ENCODE measurements around the gene ING5. TPM values are rescaled to one million over a fixed set of nuclear protein-coding genes. Genes with fewer than 3 reads are reported as not detected.

Gene ING5
- total RNA-seq, 1 experiment from 2014 or later, result 53.2 TPM

DNA sequence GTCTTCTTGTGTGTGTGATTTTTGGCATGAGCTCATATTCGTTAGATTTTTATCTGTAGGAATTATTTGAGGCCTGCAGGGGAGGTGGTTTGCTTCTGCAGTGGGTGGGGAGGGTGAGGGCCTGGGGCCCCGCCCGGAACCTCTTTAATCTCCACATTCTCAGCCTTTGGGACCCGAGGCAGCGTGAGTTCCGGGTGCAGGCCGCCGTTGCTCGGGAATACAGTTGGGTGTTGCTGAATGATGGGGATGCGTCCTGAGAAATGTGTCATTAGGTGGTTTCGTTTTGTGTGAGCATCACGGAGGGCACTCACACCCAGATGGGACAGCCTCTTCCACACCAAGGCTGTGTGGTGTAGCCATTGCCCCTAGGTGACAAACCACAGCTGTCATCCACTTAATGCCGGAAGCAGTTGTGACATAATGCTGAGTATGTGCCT, 61.1 kb downstream of the ING5 start:
- Histone ChIP-seq H3K4me1 (peaks cover 13% of the 10 kb centered on the region), H3K9me3 (replicated peaks) (no peaks in the 10 kb centered on the region), H3K27me3 (no peaks in the 10 kb centered on the region), H3K4me3 (peak overlapping the region; percentile 16; the same call in 1 of the 2 replicates), H3K27ac (no peak overlapping the region), H3K36me3 (no peaks in the 10 kb centered on the region)
- peak; percentile 39 to 59 for DNase-seq

DNA sequence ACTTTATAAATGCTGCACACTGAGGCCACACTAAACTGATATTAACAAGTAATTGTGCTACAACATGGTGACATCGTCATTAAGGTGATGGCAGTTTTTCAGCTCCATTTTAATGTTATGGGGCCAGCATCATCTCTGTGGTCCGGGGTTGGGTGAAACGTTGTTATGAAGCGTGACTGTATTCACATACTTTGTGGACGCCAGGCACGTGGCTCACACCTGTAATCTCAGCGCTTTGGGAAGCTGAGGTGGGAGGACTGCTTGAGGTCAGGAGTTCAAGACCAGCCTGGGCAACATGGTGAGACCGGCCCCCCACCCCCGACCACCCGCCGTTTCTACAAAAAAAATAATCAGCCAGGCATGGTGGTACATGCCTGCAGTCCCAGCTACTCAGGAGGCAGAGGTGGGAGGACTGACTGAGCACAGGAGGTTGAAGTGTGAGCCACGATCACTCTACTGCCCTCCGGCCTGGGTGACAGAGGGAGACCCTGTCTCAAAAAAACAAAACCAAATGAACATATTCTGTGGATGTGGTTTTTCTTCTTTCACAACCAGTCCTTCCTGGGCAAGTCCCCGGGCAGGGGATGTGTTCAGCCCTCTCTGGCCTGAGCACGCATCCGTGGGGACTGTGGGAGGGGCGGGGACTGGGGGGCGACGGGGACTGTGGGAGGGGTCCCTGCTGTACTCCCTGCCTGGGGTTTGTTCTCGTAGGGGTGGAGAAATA, 61.9 kb downstream of the ING5 start:
- H3K9me3 ChIP-seq (replicated peaks), result no peaks in the 10 kb centered on the region
- no peak overlapping the region for H3K4me3 ChIP-seq
- no peaks in the 10 kb centered on the region for H3K27me3 ChIP-seq
- no peaks in the 10 kb centered on the region for H3K36me3 ChIP-seq
- peak in 1 of 2 experiments; percentile 27 for DNase-seq
- H3K27ac ChIP-seq, result no peak overlapping the region
- H3K4me1 ChIP-seq, result peaks cover 13% of the 10 kb centered on the region

DNA sequence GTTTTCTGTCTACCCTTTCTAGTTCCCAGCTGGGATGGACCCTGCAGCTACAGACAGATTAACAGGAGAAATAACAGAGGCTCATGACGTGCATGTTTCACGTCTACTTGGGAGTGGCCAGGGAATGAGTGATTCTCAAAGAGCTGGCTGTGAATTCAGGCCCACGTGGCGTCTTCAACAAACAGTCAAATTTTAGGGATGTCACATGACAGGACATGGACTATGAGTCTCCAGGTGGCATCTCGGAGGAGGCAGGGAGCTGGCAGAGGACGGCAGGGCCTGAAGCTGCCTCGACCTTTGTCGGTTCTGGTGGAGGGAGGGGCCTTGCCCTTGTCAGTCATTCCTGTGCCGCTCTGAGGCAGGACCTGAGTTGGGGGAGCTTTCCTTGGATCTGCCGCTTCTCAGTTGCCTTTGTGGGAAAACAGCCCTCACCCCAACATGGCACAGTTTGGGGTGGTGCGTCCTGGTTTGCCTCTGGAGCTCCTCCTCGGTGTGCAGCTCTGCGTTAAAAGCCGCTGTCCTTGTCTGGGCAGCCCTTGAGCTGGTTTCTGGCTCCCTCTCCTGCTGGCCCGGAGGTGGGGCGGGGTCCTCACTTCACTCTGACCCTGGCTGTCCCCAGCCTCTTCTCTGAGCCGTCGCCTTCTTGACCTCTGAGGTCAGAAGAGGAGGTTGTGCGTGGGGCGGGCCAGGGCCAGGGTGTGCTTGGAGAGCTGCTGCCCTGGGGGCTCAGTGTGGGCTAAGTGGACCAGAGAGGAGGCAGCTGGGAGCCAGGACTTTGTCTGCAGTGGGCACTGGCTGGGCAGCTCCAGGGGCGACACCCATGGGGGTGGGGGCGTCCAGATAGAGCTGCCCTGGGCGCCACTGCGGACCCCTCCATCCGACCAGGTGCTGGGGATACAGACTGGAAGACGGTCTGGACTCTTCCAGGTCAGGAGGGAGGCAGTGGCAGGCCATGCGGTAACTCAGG, 62.7 kb downstream of the ING5 start:
- Histone ChIP-seq H3K27ac (no peak overlapping the region), H3K4me3 (no peak overlapping the region), H3K27me3 (no peaks in the 10 kb centered on the region), H3K9me3 (replicated peaks) (no peaks in the 10 kb centered on the region), H3K36me3 (no peaks in the 10 kb centered on the region), H3K4me1 (peaks cover 13% of the 10 kb centered on the region)
- no peak for DNase-seq

DNA sequence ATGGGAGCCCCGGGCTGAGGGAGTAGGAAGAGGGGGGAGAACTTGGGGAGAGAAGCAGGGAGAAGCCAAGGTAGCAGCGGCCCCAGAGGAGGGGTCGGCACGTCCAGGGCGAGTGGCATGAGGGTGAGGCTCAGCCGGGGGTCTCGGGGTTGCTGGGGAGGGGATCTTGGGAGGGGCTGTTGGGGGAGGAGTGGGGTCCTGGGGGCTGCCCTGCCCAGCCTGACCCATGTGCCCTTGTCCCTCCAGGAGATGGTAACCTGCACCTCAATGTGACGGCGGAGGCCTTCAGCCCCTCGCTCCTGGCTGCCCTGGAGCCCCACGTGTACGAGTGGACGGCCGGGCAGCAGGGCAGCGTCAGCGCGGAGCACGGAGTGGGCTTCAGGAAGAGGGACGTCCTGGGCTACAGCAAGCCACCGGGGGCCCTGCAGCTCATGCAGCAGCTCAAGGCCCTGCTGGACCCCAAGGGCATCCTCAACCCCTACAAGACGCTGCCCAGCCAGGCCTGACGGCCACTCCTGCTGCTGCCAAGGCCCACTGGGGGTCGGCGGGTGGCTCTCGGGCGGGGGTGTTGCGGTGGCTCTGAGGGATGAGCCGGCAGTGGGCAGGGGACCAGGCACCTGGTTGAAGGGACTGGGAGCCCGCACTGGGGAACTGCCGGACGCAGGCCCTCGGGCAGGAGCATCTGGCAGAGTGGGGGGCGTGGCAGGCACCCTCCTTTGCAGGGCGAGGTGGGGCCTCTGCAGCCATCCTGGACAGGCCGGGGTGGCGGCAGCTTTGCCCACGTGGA, 65.8 kb downstream of the ING5 start:
- H3K4me3 ChIP-seq, result no peak overlapping the region
- no peaks in the 10 kb centered on the region for H3K9me3 ChIP-seq (replicated peaks)
- H3K27me3 ChIP-seq, result peaks cover 19% of the 10 kb centered on the region
- H3K36me3 ChIP-seq, result no peaks in the 10 kb centered on the region
- peaks cover 13% of the 10 kb centered on the region for H3K4me1 ChIP-seq
- H3K27ac ChIP-seq, result no peak overlapping the region
- DNase-seq, result no peak

DNA sequence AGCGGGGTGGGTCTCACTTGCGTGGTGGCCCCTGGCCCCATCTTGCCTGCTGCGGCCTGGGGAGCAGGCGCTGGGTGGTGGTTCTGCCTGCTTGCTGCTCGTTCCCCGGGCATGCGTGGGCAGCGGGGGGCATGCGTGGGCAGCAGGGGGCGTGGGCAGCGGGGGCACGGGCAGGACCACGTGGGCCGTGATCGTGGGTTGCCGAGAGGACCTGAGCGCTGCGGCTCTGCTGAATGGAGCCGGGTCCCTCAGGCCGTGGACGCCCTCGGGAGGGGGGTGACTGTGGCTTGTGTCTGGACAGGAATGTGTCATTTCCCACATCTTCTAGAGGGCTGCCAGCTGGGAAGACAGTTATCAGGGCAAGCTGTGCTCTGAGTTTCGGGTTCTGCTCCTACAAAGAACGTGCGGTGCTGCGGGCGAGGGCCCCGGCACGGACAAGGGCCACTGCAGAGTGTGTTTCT, 66.4 kb downstream of the ING5 start:
- peaks cover 11% of the 10 kb centered on the region for H3K4me1 ChIP-seq
- H3K27ac ChIP-seq, result no peak overlapping the region
- peaks cover 23% of the 10 kb centered on the region for H3K27me3 ChIP-seq
- no peaks in the 10 kb centered on the region for H3K9me3 ChIP-seq (replicated peaks)
- no peak for DNase-seq
- H3K4me3 ChIP-seq, result no peak overlapping the region
- no peaks in the 10 kb centered on the region for H3K36me3 ChIP-seq

DNA sequence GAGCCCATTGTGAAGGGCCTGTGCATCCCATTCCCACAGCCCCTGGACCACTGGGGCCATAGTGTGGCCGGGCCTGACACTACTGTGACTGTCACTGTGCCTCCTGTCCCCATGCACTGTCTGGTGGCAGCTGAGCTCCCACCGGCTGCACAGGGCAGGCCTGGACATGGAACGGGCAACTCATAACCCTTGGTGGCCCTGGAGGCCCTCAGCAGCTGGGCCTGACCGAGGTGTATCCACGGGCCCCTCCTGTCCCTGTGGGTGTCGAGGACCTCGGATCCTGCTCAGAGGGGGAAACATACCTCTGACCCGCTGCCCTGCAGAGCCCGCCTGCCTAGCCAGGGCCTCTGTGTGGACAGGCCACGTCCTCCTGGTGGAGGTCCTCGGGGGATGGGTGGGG, 67.0 kb downstream of the ING5 start:
- H3K9me3 ChIP-seq (replicated peaks), result no peaks in the 10 kb centered on the region
- H3K27ac ChIP-seq, result no peak overlapping the region
- H3K4me1 ChIP-seq, result peaks cover 5% of the 10 kb centered on the region; the same call in 1 of the 2 replicates
- peaks cover 26% of the 10 kb centered on the region for H3K27me3 ChIP-seq
- H3K36me3 ChIP-seq, result no peaks in the 10 kb centered on the region
- H3K4me3 ChIP-seq, result no peak overlapping the region
- no peak for DNase-seq

DNA sequence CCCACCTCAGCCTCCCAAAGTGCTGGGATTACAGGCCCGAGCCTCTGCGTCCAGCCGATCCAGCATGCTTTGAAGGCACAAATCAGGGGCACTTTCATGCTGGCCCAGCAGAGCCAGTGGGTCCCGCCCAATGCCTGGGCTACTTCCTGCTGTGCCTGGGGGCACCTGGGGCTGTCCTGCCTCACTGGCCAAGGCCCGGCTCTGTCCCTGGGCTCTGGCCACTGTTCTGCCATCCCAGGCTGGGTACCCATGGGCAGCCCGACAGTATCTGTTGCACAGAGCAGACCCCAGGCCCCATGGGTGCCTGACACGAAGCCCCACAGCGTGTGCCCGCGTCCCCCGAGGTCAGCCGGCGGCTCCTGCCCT, 68.0 kb downstream of the ING5 start:
- H3K36me3 ChIP-seq, result no peaks in the 10 kb centered on the region
- H3K4me1 ChIP-seq, result peaks cover 7% of the 10 kb centered on the region; the same call in 1 of the 2 replicates
- peaks cover 30% of the 10 kb centered on the region for H3K27me3 ChIP-seq
- H3K27ac ChIP-seq, result no peak overlapping the region
- no peak overlapping the region for H3K4me3 ChIP-seq
- H3K9me3 ChIP-seq (replicated peaks), result no peaks in the 10 kb centered on the region
- DNase-seq, result no peak

DNA sequence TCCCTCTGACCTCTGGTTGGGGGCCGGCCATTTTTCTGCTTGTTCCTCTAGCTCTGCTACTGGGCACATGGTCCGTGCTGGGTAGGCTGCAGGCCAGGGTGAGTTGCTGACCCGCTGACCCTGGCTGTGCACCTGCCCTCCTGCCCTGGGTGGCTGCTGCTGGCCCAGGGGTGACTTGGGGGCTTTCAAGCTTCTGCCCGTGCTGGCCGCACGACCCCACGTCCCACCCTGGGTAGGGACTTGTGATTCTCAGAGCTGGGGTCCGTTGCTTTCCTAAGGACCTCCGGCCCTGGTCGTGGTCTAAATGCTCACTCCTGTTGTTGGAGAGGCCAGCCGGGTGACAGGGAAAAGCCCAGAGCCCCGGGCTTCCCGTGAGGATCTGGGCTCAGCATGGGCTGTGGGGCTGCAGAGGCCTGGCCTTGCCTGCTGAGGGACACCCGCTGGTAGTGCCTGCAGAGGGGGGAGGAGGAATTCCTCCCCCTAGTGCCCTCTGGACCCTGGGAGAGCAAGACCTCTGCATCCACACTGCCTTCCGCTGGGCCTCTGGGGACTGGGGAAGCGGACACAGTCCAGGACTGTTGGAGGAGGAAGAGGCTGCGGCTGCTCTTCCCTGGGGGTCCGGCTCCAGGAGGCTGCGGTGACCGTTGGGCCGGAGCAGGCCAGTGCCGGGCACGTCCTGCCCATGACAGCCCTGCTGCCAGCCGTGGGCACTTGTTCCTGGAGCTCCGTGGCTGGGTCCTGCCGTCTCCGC, 68.5 kb downstream of the ING5 start:
- Histone ChIP-seq H3K4me1 (peaks cover 10% of the 10 kb centered on the region; the same call in 1 of the 2 replicates), H3K27me3 (peaks cover 34% of the 10 kb centered on the region), H3K27ac (no peak overlapping the region), H3K4me3 (no peak overlapping the region), H3K9me3 (replicated peaks) (no peaks in the 10 kb centered on the region), H3K36me3 (no peaks in the 10 kb centered on the region)
- DNase-seq, result no peak

DNA sequence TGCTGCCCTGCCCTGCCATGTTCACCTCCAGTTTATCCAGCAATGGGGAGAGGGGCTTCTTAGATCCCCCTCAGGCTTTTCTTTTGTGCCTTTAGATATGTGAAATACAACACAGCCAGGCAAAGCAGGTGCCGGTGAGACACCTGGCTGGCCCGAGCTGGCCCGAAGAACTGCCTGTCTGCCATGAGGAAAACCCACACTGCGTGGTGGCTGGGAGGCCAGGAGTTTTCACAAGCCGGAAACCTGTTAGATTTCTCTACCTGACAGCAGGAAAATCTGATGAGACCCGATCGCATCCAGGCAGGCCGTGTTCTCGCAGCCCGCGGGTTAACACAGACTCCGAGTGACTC, 69.1 kb downstream of the ING5 start:
- no peak overlapping the region for H3K27ac ChIP-seq
- DNase-seq, result no peak

DNA sequence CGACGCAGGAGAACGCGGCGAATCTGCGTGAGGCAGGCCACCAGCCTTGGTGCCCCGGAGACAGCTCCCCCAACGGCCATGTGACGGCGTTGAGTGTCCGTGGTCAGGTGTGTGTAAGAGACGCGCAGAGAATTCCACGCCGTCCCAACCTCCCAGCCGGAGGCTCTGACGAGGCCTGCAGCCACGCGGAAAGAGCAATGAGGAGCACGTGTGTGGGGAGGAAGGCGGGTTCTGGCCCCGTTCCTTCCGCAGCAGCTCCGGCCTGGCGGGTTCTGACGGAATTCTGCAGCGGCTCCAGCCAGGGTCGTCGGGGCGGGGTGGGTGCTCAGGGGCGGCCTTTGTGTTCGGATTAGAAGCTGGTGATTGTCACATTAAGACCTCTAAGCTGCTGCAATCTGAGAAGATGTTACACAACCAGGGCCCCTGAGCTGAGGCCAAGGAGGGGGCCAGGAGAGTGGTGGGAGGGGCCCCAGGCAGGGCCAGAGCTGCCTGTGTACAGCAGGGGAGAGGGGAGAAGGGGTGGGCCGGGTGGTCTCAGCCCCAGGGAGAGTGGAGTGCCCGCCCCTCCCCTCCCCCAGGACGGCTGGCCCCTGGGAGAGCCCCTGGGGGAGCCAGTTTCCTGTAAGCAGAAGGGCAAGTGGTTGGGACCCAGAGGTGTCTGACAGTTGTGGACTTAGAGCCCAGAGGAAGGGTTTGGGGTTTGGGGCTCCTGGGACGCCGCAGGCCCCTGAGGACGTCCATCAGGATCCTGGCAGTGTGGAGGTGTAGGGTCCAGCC, 69.6 kb downstream of the ING5 start:
- H3K4me3 ChIP-seq, result no peak overlapping the region
- H3K36me3 ChIP-seq, result no peaks in the 10 kb centered on the region
- H3K27me3 ChIP-seq, result peaks cover 34% of the 10 kb centered on the region
- no peaks in the 10 kb centered on the region for H3K9me3 ChIP-seq (replicated peaks)
- no peak overlapping the region for H3K27ac ChIP-seq
- peak in 1 of 2 experiments; percentile 57 for DNase-seq
- H3K4me1 ChIP-seq, result peaks cover 10% of the 10 kb centered on the region; the same call in 1 of the 2 replicates

More for the DNA sequence above, 69.1 kb downstream of the ING5 start:
- Histone ChIP-seq H3K4me3 (no peak overlapping the region), H3K4me1 (peaks cover 10% of the 10 kb centered on the region; the same call in 1 of the 2 replicates), H3K9me3 (replicated peaks) (no peaks in the 10 kb centered on the region), H3K36me3 (no peaks in the 10 kb centered on the region), H3K27me3 (peaks cover 34% of the 10 kb centered on the region)

DNA sequence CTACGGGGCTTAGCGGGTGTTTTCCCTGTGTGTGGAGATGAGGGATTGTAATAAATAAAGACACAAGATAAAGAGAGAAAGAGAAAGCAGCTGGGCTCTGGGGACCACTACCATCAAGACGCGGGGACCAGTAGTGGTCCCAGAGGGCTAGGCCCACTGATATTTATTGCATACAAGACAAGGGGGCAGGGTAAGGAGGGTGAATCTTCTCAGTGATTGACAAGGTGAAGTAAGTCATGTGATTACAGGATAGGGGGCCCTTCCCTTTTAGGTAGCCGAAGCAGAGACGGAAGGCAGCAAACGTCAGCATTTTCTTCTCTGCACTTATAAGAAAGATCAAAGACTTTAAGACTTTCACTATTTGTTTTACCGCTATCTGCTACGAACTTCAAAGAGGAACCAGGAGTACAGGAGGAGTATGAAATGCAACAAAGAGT, 70.2 kb downstream of the ING5 start:
- H3K4me1 ChIP-seq, result peaks cover 10% of the 10 kb centered on the region; the same call in 1 of the 2 replicates
- H3K27ac ChIP-seq, result no peak overlapping the region
- DNase-seq, result no peak
- no peaks in the 10 kb centered on the region for H3K36me3 ChIP-seq
- no peak overlapping the region for H3K4me3 ChIP-seq
- H3K9me3 ChIP-seq (replicated peaks), result no peaks in the 10 kb centered on the region
- H3K27me3 ChIP-seq, result peaks cover 34% of the 10 kb centered on the region

DNA sequence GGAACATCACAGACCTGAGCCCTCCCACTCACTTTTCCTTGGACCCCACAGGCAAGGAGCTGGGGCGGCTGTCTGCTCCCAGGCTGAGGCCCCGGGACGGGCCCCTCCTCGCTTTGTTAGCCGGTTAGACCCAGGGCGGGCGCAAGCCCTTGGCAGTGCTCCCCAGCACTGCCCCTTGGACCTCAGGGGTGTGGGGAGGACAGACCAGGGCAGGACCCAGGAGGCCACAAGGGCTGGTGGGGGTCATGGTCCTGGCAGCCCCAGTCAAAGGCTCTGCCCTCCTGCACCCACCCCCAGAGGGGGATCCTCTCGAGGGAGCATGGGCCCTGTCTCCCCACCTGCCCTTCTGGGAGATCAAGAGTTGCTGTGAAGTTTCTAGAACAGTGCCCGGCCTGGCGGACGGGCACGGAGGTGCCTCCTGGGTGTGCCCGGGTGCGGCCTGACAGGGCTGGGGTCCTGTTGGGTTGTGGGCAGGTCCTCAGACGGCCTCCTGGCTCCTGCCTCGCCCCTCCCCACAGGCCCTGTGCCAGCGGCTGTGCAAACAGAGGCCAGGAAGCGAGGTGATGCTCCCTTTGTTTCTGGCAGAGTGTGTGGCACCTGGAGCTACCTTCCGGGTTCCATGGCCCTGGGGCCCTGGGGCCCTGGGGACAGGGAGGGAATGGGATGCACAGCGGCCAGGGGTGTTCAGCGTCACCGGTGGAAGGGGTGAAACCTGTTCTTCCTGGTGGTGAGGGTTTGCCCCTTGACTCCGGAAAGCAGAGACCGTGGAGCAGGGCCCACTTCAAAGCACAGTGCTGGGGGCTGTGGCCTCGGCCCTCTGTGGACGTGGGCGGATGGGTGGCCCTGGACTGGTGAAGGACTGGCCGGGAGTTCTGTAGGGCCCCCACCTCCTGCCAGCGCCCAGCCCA, 71.9 kb downstream of the ING5 start:
- Histone ChIP-seq H3K9me3 (replicated peaks) (no peaks in the 10 kb centered on the region), H3K27ac (no peak overlapping the region), H3K27me3 (peaks cover 34% of the 10 kb centered on the region), H3K4me3 (no peak overlapping the region), H3K36me3 (no peaks in the 10 kb centered on the region), H3K4me1 (peaks cover 10% of the 10 kb centered on the region; the same call in 1 of the 2 replicates)
- no peak for DNase-seq
